Stromal cell of bone marrow (primary cell): ENCODE data around the gene IGFBP3.

ENCODE experiments used
- DNase-seq: peaks from one replicate; pipeline ENCODE4 v3.0.0-alpha.2; 2012; ENCODE audit warnings: low read depth

The IGFBP3 gene

GRCh38 chr7:45922810-45923209 lies 1.7 kb upstream of the IGFBP3 start:
- no peak for DNase-seq

GRCh38 chr7:45921699-45922519 lies 837 bp upstream of the IGFBP3 start:
- peak; percentile 65 for DNase-seq

DNA sequence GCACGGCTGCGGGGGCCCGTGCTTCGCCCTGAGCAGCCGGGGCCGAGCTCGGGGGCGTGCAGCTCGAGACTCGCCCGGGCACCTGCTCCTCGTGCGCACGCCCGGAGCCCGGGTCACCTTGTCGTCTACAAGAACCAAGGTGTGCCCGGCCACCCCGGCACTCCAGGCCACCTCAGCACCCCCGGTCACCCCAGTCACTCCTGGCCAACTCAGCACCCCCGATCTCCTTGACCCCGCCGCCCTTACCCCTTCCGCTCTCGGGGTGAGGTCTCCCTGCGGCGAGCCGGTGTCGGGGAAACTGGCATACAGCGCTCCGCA lies 268 bp upstream of the IGFBP3 start:
- DNase-seq = no peak

GRCh38 chr7:45919993-45920459 lies 1.0 kb downstream of the IGFBP3 start:
- DNase-seq = no peak

DNA sequence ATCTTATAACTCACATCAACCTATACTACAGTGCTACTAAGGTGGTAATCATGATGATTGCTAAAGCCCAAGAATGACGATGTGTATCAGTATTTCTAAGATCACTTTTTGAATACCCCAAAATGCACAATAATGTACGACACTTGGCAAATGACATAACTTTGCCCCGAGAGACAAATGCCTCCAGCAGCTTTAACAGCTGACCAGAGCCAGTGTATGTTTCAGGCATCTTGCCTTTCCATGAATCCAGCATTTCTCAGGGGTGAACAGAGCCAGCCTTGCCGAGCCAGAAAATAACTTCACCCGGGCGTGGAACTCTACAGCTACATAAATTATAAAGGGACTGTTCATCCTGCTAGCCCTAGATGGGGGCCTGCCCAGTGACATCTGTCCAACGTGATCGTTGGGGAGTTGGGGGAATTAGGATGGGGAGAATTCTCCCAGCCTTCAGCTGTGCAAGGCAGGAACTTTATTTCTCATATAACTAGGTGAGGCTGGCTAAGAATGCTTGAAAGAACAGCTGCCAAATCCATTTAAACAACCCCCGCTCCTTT lies 1.8 kb downstream of the IGFBP3 start:
- DNase-seq = no peak

GRCh38 chr7:45918556-45918955 lies 2.5 kb downstream of the IGFBP3 start:
- no peak for DNase-seq

GRCh38 chr7:45917658-45918057 lies 3.4 kb downstream of the IGFBP3 start:
- DNase-seq = peak; percentile 50

DNA sequence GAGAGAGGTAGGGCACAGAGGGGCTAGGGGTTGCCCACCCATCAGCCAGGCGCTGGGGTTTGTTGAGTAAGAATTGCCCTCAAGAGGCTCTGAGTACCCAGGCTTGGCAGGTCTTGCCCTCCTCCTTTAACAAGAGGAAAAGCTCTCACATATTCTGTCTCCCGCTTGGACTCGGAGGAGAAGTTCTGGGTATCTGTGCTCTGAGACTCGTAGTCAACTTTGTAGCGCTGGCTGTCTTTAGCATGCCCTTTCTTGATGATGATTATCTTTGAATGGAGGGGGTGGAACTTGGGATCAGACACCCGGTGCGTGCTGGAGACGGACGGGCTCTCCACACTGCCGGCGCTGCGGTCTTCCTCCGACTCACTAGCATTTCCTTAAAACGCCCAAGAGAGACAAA lies 4.0 kb downstream of the IGFBP3 start:
- no peak for DNase-seq

- no peak for DNase-seq
Observed at GRCh38 chr7:45915606-45916005, 5.5 kb downstream of the IGFBP3 start.

DNA sequence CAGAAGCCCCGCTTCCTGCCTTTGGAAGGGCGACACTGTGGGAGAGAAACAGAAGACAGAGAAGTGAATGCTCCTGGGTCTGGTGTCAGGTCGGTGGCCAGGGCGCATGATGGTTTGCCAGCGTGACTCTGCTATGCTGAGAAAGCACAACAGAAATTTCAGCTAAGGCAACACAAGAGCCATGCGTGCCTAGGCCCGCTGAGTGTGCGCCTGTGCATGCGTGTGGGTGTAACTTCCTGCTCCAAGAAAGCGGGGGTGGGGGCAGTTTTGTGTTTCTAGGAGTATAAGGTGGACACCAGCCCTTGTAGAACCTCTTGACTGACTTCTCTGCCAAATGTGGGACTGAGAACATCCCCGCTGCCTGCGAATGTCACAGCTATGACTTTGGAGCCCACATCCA lies 6.2 kb downstream of the IGFBP3 start:
- no peak for DNase-seq

GRCh38 chr7:45912972-45913371 lies 8.1 kb downstream of the IGFBP3 start:
- no peak for DNase-seq

- no peak for DNase-seq
Observed at GRCh38 chr7:45911311-45911710, 9.8 kb downstream of the IGFBP3 start.

- no peak for DNase-seq
Observed at GRCh38 chr7:45910855-45911254, 10.2 kb downstream of the IGFBP3 start.

DNA sequence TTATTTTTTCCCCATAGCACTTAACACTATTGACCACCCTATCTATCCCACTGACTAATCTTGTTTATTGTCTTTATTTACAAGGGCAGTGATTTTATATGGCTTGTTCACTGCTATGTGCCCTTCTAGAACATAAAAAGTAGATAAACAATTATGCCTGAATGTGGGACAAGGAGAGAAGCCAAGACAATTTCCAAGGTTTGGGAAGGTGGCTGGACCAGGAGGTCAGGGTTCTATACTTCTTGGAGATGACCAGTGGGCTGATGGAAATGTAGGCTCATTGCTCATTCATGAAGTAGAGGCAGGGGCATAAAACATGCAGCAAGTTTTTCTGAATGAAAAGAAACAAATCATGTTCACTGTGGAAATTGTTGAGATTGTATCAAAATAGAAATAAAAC lies 11.5 kb downstream of the IGFBP3 start:
- DNase-seq = no peak

DNA sequence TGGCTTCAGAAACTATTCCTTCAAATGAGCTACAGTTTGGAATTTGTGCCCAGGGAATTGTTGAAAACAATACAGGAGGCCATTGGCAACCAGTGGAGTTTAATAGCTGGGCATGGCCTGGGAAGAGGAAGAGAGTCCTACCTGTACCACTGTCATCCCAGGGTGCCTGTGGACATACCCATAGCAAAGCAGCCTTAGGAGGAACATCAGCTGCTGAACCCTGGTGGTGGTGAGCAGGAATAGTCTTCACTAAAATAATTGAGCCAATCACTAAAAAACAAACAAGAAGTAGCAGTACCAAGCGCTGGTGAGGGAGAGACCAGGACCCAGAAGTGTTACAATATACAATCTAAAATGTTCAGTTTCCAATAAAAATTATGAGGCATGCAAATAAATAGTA lies 18.3 kb downstream of the IGFBP3 start:
- DNase-seq = no peak

GRCh38 chr7:45901566-45901965 lies 19.5 kb downstream of the IGFBP3 start:
- DNase-seq = no peak

DNA sequence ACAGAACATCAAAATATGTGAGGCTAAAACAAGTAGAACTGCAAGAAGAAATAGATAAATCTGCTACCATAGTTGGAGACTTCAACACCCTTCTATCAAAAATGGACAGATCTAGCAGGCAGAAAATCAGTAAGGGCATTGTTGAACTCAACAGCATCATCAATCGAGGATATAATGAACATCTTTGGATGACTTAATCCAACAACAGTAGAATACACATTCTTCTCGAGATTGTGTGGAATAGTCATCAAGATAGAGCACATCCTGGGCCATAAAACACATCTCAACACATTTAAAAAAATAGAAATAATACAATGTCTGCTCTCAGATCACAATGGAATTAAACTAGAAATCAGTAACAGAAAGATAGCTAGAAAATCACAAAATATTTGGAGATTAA lies 22.9 kb downstream of the IGFBP3 start:
- DNase-seq = no peak

DNA sequence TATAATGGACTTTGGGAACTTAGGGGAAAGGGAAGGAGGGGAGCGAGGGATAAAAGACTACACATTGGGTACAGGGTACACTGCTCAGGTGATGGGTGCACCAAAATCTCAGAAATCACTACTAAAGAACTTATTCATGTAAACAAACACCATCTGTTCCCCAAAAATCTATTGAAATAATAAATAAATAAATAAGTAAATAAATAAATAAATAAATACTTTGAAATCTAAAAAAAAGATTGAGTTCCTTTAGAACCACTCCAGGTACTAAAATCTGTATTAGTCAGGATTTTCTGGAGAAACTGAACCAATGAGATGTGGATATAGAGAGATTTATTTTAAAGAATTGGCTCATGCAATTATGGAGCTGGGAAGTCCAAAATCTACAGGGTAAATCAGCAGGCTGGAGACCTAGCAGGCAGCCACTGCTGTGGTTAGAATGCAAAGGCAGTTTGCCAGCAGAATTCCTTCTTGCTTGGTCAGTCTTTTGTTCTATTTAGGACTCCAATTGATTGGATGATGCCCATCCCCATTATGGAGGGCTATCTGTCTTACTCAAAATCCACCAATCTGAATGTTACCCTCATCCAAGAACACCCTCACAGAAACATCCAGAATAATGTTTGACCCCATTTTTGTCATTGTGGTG lies 23.9 kb downstream of the IGFBP3 start:
- peak; percentile 65 for DNase-seq

- DNase-seq = no peak
Observed at GRCh38 chr7:45894665-45895062, 26.4 kb downstream of the IGFBP3 start.

DNA sequence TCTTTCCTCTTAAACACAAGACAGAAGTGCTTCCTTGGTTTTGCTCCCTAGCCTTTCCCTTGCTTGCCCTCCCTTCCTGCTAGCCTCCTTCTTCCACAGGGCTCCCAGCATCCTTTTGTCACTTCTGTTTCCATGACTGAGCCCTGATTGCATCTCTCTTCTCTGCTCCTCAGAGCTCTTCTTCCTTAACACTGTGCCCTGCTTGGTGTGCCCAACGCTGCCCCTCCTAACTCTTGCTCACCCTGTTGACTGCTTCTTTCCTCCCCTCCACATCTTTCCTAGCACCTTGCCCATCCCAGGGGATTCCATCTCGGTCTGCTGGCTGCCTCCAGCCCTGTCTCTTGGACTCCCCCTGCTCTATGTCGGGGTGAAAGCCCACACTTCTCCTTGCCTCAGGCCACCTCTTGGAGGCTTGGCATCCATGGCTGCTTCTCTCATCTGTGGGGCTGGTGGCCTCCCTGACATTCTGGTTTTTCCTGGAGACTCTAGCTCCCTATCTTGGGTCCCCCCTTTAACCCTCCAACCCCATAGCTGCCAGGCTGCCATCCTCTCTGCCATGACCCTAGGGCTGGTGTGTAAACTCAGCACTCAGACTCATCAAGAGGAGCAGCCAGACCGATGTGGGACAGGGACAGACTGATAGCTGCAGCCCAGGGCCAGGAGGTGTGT lies 26.9 kb downstream of the IGFBP3 start:
- no peak for DNase-seq

DNA sequence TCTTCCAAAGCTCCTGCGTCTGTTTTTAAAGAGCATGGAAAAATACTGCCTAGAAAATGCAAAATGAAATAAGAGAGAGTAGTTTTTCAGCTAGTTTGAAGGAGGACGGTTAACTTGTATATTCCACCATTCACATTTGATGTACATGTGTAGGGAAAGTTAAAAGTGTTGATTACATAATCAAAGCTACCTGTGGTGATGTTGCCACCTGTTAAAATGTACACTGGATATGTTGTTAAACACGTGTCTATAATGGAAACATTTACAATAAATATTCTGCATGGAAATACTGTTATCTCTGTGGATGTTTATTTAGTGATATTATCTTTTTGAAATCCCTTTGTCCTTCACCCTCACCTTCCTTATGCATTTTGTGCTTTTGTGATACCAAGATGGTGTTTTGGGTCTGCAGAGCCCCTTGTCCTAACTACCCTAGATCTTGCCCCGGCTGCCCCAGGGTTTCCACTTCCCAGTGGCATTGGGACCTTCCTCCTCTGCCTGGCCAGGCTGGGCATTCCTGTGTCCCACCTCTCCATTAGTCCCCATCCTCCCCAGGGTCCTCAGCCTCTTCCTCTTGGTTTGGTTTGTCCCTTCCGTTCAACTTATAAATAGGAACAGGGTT lies 27.6 kb downstream of the IGFBP3 start:
- DNase-seq = no peak

- no peak for DNase-seq
Observed at GRCh38 chr7:45892407-45893035, 28.6 kb downstream of the IGFBP3 start.
